ENCODE data around the gene MARK1. TPM values are rescaled to one million over a fixed set of nuclear protein-coding genes. Genes with fewer than 3 reads are reported as not detected.

The MARK1 gene
- total and polyA plus RNA-seq, 4 donors = 1.3 to 6.5 (median 3.1) TPM

GRCh38 chr1:220533504-220534109 is 5.7 kb downstream of the MARK1 start:
- H3K9me3 ChIP-seq (ENCODE audit: control insufficient read depth in 4 of 4, insufficient read depth in 3 of 4, low read length in 3 of 4) = peaks cover 0 to 7% (median 0%) of the 10 kb centered on the region in 4 donors
- no peak for TF ChIP-seq CTCF (IDR thresholded peaks at IDR 0.05; ENCODE audit: control extremely low read depth, extremely low read depth)
- peaks cover 0 to 8% (median 2%) of the 10 kb centered on the region in 5 donors for H3K4me1 ChIP-seq (ENCODE audit: control insufficient read depth in 5 of 5, insufficient read depth in 5 of 5, low read length in 5 of 5)
- no peak for ATAC-seq (ENCODE audit: insufficient read depth, low FRiP score)
- H3K27me3 ChIP-seq (ENCODE audit: control insufficient read depth in 3 of 3, insufficient read depth in 3 of 3, low read length in 2 of 3) = peaks cover 0 to 5% (median 2%) of the 10 kb centered on the region in 3 donors
- H3K9ac ChIP-seq (ENCODE audit: insufficient read depth in 1 of 2, low read length in 2 of 2) = no peak overlapping the region
- DNase-seq = no peak
- no peaks in the 10 kb centered on the region for H3K36me3 ChIP-seq (ENCODE audit: control insufficient read depth in 4 of 4, insufficient read depth in 4 of 4, low read length in 4 of 4)
- WGBS, 2 donors = 91 to 95% methylated on average over 2 of the region's 2 CpGs
- no peak overlapping the region for H3K27ac ChIP-seq (ENCODE audit: low read depth in 1 of 2, low read length in 1 of 2)
- no peak overlapping the region for H3K4me3 ChIP-seq

- TF ChIP-seq CTCF (IDR thresholded peaks at IDR 0.05; ENCODE audit: control extremely low read depth, extremely low read depth) = no peak
- ATAC-seq (ENCODE audit: insufficient read depth, low FRiP score) = peak; percentile 78
Observed at GRCh38 chr1:220544901-220545303, 17.0 kb downstream of the MARK1 start.

GRCh38 chr1:220550811-220551399 is 23.0 kb downstream of the MARK1 start:
- H3K27me3 ChIP-seq (ENCODE audit: control insufficient read depth in 3 of 3, insufficient read depth in 3 of 3, low read length in 2 of 3) = no peaks in the 10 kb centered on the region
- no peak overlapping the region for H3K9ac ChIP-seq (ENCODE audit: insufficient read depth in 1 of 2, low read length in 2 of 2)
- no peak for DNase-seq
- no peaks in the 10 kb centered on the region for H3K9me3 ChIP-seq (ENCODE audit: control insufficient read depth in 4 of 4, insufficient read depth in 3 of 4, low read length in 3 of 4)
- H3K4me1 ChIP-seq (ENCODE audit: control insufficient read depth in 5 of 5, insufficient read depth in 5 of 5, low read length in 5 of 5) = peaks cover 0 to 12% (median 0%) of the 10 kb centered on the region in 5 donors
- ATAC-seq (ENCODE audit: insufficient read depth, low FRiP score) = no peak
- no peak overlapping the region for H3K4me3 ChIP-seq
- H3K36me3 ChIP-seq (ENCODE audit: control insufficient read depth in 4 of 4, insufficient read depth in 4 of 4, low read length in 4 of 4) = no peaks in the 10 kb centered on the region
- H3K27ac ChIP-seq (ENCODE audit: low read depth in 1 of 2, low read length in 1 of 2) = peak overlapping the region in 1 of 2 donors; percentile 5
- TF ChIP-seq CTCF (IDR thresholded peaks at IDR 0.05; ENCODE audit: control extremely low read depth, extremely low read depth) = no peak
- 79 to 85% methylated on average over 6 of the region's 6 CpGs for WGBS, 2 donors

More at GRCh38 chr1:220544901-220545303, 17.0 kb downstream of the MARK1 start:
- Histone ChIP-seq H3K4me1 (ENCODE audit: control insufficient read depth in 5 of 5, insufficient read depth in 5 of 5, low read length in 5 of 5) (peaks cover 0 to 1% (median 0%) of the 10 kb centered on the region in 5 donors), H3K36me3 (ENCODE audit: control insufficient read depth in 4 of 4, insufficient read depth in 4 of 4, low read length in 4 of 4) (no peaks in the 10 kb centered on the region), H3K4me3 (no peak overlapping the region), H3K9me3 (ENCODE audit: control insufficient read depth in 4 of 4, insufficient read depth in 3 of 4, low read length in 3 of 4) (no peaks in the 10 kb centered on the region), H3K27me3 (ENCODE audit: control insufficient read depth in 3 of 3, insufficient read depth in 3 of 3, low read length in 2 of 3) (no peaks in the 10 kb centered on the region), H3K27ac (ENCODE audit: low read depth in 1 of 2, low read length in 1 of 2) (no peak overlapping the region), H3K9ac (ENCODE audit: insufficient read depth in 1 of 2, low read length in 2 of 2) (no peak overlapping the region)
- peak; percentile 32 to 70 (median 42) for DNase-seq
- WGBS, 2 donors = 73 to 83% methylated on average over 3 of the region's 3 CpGs

Data from lung (tissue), 12 donors.